ENCODE results near the gene SURF4.

The SURF4 gene

GRCh38 chr9:133355881-133356357 is 19.9 kb downstream of the SURF4 start:
- Histone ChIP-seq H3K36me3 (ENCODE audit: control insufficient read depth, insufficient read depth, low read length) (peaks cover 45% of the 10 kb centered on the region), H3K9me3 (ENCODE audit: control insufficient read depth, low read length) (no peaks in the 10 kb centered on the region), H3K4me1 (ENCODE audit: control insufficient read depth, insufficient read depth, low read length, poor library complexity, severe bottlenecking) (peaks cover 19% of the 10 kb centered on the region), H3K27me3 (replicated peaks; ENCODE audit: control insufficient read depth, insufficient read depth, low read length, poor library complexity, severe bottlenecking) (no peaks in the 10 kb centered on the region), H3K27ac (ENCODE audit: insufficient read depth, low read length, poor library complexity, severe bottlenecking) (peak overlapping the region; percentile 68), H3K4me3 (ENCODE audit: insufficient read depth, low read depth, low read length, poor library complexity, severe bottlenecking) (peak overlapping the region; percentile 85)
- no peak for DNase-seq

DNA sequence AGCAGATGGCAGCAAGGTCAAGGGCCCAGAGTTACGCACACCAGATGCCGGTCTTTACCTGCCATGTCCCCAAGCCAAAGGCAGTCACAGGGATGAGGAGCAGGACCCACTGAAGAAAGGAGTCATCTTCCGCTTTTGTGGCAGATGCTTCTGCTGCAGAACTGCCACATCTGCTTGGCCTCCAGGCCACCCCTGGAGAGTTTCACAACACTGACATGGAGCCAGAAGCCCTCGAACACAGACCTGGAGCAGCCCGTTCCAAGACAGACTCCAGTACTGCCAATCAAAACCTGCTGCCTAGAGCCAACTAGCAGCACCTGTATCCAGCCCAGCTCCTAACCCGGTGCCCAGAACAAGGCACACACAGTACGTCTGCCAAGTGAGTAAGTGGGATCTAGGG is 21.1 kb downstream of the SURF4 start:
- Histone ChIP-seq H3K27ac (ENCODE audit: insufficient read depth, low read length, poor library complexity, severe bottlenecking) (no peak overlapping the region), H3K4me1 (ENCODE audit: control insufficient read depth, insufficient read depth, low read length, poor library complexity, severe bottlenecking) (peaks cover 19% of the 10 kb centered on the region), H3K36me3 (ENCODE audit: control insufficient read depth, insufficient read depth, low read length) (peaks cover 45% of the 10 kb centered on the region), H3K27me3 (replicated peaks; ENCODE audit: control insufficient read depth, insufficient read depth, low read length, poor library complexity, severe bottlenecking) (no peaks in the 10 kb centered on the region), H3K9me3 (ENCODE audit: control insufficient read depth, low read length) (no peaks in the 10 kb centered on the region), H3K4me3 (ENCODE audit: insufficient read depth, low read depth, low read length, poor library complexity, severe bottlenecking) (no peak overlapping the region)
- no peak for DNase-seq

GRCh38 chr9:133353548-133353947 is 22.3 kb downstream of the SURF4 start:
- H3K36me3 ChIP-seq (ENCODE audit: control insufficient read depth, insufficient read depth, low read length), result peaks cover 42% of the 10 kb centered on the region
- no peak overlapping the region for H3K27ac ChIP-seq (ENCODE audit: insufficient read depth, low read length, poor library complexity, severe bottlenecking)
- H3K27me3 ChIP-seq (replicated peaks; ENCODE audit: control insufficient read depth, insufficient read depth, low read length, poor library complexity, severe bottlenecking), result no peaks in the 10 kb centered on the region
- no peaks in the 10 kb centered on the region for H3K9me3 ChIP-seq (ENCODE audit: control insufficient read depth, low read length)
- no peak overlapping the region for H3K4me3 ChIP-seq (ENCODE audit: insufficient read depth, low read depth, low read length, poor library complexity, severe bottlenecking)
- H3K4me1 ChIP-seq (ENCODE audit: control insufficient read depth, insufficient read depth, low read length, poor library complexity, severe bottlenecking), result peaks cover 24% of the 10 kb centered on the region
- no peak for DNase-seq

- no peaks in the 10 kb centered on the region for H3K27me3 ChIP-seq (replicated peaks; ENCODE audit: control insufficient read depth, insufficient read depth, low read length, poor library complexity, severe bottlenecking)
- peaks cover 22% of the 10 kb centered on the region for H3K4me1 ChIP-seq (ENCODE audit: control insufficient read depth, insufficient read depth, low read length, poor library complexity, severe bottlenecking)
- H3K9me3 ChIP-seq (ENCODE audit: control insufficient read depth, low read length), result no peaks in the 10 kb centered on the region
- DNase-seq, result no peak
- no peak overlapping the region for H3K27ac ChIP-seq (ENCODE audit: insufficient read depth, low read length, poor library complexity, severe bottlenecking)
- peaks cover 42% of the 10 kb centered on the region for H3K36me3 ChIP-seq (ENCODE audit: control insufficient read depth, insufficient read depth, low read length)
- no peak overlapping the region for H3K4me3 ChIP-seq (ENCODE audit: insufficient read depth, low read depth, low read length, poor library complexity, severe bottlenecking)
Observed at GRCh38 chr9:133352635-133353340, 23.1 kb downstream of the SURF4 start.

- Histone ChIP-seq H3K36me3 (ENCODE audit: control insufficient read depth, insufficient read depth, low read length) (peaks cover 42% of the 10 kb centered on the region), H3K27ac (ENCODE audit: insufficient read depth, low read length, poor library complexity, severe bottlenecking) (no peak overlapping the region), H3K4me1 (ENCODE audit: control insufficient read depth, insufficient read depth, low read length, poor library complexity, severe bottlenecking) (peaks cover 18% of the 10 kb centered on the region), H3K27me3 (replicated peaks; ENCODE audit: control insufficient read depth, insufficient read depth, low read length, poor library complexity, severe bottlenecking) (no peaks in the 10 kb centered on the region), H3K4me3 (ENCODE audit: insufficient read depth, low read depth, low read length, poor library complexity, severe bottlenecking) (no peak overlapping the region), H3K9me3 (ENCODE audit: control insufficient read depth, low read length) (no peaks in the 10 kb centered on the region)
- DNase-seq, result no peak
Observed at GRCh38 chr9:133351908-133352634, 23.8 kb downstream of the SURF4 start.

DNA sequence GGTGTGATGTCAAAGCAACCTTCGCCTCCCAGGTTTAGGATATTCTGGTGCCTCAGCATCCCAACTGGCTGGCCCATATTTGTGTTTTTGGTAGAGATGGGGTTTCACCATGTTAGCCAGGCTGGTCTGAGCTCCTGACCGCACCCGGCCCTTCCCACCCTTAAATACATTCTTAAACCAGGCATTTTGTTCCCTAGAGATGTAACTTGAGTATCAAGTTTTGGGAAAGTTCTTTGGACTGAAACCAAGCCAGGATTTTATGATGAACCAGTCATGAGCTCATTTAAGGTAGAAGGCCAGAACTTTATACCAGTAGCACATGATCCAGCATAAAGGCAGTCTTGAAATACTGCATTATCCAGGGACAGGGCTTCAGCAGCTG is 24.3 kb downstream of the SURF4 start:
- no peak for DNase-seq
- Histone ChIP-seq H3K36me3 (ENCODE audit: control insufficient read depth, insufficient read depth, low read length) (peaks cover 42% of the 10 kb centered on the region), H3K4me1 (ENCODE audit: control insufficient read depth, insufficient read depth, low read length, poor library complexity, severe bottlenecking) (peaks cover 21% of the 10 kb centered on the region), H3K27ac (ENCODE audit: insufficient read depth, low read length, poor library complexity, severe bottlenecking) (no peak overlapping the region), H3K9me3 (ENCODE audit: control insufficient read depth, low read length) (no peaks in the 10 kb centered on the region), H3K4me3 (ENCODE audit: insufficient read depth, low read depth, low read length, poor library complexity, severe bottlenecking) (no peak overlapping the region), H3K27me3 (replicated peaks; ENCODE audit: control insufficient read depth, insufficient read depth, low read length, poor library complexity, severe bottlenecking) (no peaks in the 10 kb centered on the region)

DNA sequence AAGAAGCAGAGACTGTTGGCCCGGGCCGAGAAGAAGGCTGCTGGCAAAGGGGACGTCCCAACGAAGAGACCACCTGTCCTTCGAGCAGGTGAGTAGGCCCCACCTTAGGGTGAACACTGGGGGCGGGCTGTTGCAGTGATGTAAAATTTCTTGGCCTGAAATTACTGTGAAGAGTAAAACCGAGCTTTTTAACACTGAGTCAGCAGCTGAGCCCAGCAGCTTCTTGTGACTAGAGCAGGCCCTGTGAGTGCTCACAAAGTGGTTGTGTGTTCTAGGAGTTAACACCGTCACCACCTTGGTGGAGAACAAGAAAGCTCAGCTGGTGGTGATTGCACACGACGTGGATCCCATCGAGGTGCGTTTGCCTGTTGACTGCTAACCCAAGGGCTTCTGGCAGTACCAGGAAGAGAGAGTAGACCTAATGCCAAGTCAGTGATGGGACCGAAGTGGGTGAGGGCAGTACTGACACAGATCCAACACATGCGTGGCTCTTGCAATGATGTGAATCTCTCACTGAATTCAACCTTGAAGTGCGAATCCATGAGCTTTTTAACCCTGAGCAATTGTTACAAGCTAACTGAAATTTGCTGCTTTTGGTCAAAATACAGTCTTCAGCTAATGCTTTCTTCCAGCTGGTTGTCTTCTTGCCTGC is 25.8 kb downstream of the SURF4 start:
- H3K27ac ChIP-seq (ENCODE audit: insufficient read depth, low read length, poor library complexity, severe bottlenecking), result peak overlapping the region; percentile 93
- H3K4me3 ChIP-seq (ENCODE audit: insufficient read depth, low read depth, low read length, poor library complexity, severe bottlenecking), result no peak overlapping the region
- no peaks in the 10 kb centered on the region for H3K27me3 ChIP-seq (replicated peaks; ENCODE audit: control insufficient read depth, insufficient read depth, low read length, poor library complexity, severe bottlenecking)
- DNase-seq, result no peak
- peaks cover 18% of the 10 kb centered on the region for H3K4me1 ChIP-seq (ENCODE audit: control insufficient read depth, insufficient read depth, low read length, poor library complexity, severe bottlenecking)
- H3K36me3 ChIP-seq (ENCODE audit: control insufficient read depth, insufficient read depth, low read length), result peaks cover 46% of the 10 kb centered on the region
- no peaks in the 10 kb centered on the region for H3K9me3 ChIP-seq (ENCODE audit: control insufficient read depth, low read length)

GRCh38 chr9:133348718-133349573 is 26.9 kb downstream of the SURF4 start:
- H3K4me1 ChIP-seq (ENCODE audit: control insufficient read depth, insufficient read depth, low read length, poor library complexity, severe bottlenecking), result peaks cover 18% of the 10 kb centered on the region
- peaks cover 53% of the 10 kb centered on the region for H3K36me3 ChIP-seq (ENCODE audit: control insufficient read depth, insufficient read depth, low read length)
- H3K27me3 ChIP-seq (replicated peaks; ENCODE audit: control insufficient read depth, insufficient read depth, low read length, poor library complexity, severe bottlenecking), result no peaks in the 10 kb centered on the region

GRCh38 chr9:133347985-133348717 is 27.7 kb downstream of the SURF4 start, which contains the start of the genes MED22 and RPL7A:
Gene MED22, minus strand, starts transcription at chr9:133348131. Its CDS starts 1,469 bp downstream, at chr9:133346662.
Gene RPL7A, plus strand, starts transcription at chr9:133348218. Its CDS starts 26 bp downstream, at chr9:133348244.
- peak within 1 kb of the TSS; percentile 100 for H3K4me3 ChIP-seq (ENCODE audit: insufficient read depth, low read depth, low read length, poor library complexity, severe bottlenecking)
- no peaks in the 10 kb centered on the region for H3K27me3 ChIP-seq (replicated peaks; ENCODE audit: control insufficient read depth, insufficient read depth, low read length, poor library complexity, severe bottlenecking)
- peak; percentile 77 to 89 (median 86) for DNase-seq
- H3K9me3 ChIP-seq (ENCODE audit: control insufficient read depth, low read length), result no peaks in the 10 kb centered on the region
- H3K4me1 ChIP-seq (ENCODE audit: control insufficient read depth, insufficient read depth, low read length, poor library complexity, severe bottlenecking), result peaks cover 18% of the 10 kb centered on the region
- H3K36me3 ChIP-seq (ENCODE audit: control insufficient read depth, insufficient read depth, low read length), result peaks cover 60% of the 10 kb centered on the region
- H3K27ac ChIP-seq (ENCODE audit: insufficient read depth, low read length, poor library complexity, severe bottlenecking), result peak within 1 kb of the TSS; percentile 93

More at GRCh38 chr9:133348718-133349573, 26.9 kb downstream of the SURF4 start:
- no peak for DNase-seq
- H3K4me3 ChIP-seq (ENCODE audit: insufficient read depth, low read depth, low read length, poor library complexity, severe bottlenecking), result peak overlapping the region; percentile 100
- H3K27ac ChIP-seq (ENCODE audit: insufficient read depth, low read length, poor library complexity, severe bottlenecking), result peak overlapping the region; percentile 93
- no peaks in the 10 kb centered on the region for H3K9me3 ChIP-seq (ENCODE audit: control insufficient read depth, low read length)

Data from effector memory CD4-positive, alpha-beta T cell (primary cell).